Mucosa of descending colon (tissue), 3 donors: ENCODE data around the gene MS4A4E. TPM values are rescaled to one million over a fixed set of nuclear protein-coding genes. Genes with fewer than 3 reads are reported as not detected.
A peak's percentile ranks its signal among the peaks of the same experiment; 100 is the strongest.

Experiments
- ATAC-seq: fragments of 200-7000 bp; cut with Tn5 transposase; one replicate; pipeline ENCODE4 v1.9.1; 2020; ENCODE audit warnings: mild to moderate bottlenecking, moderate library complexity
- DNase-seq, 3 donors: peaks; one replicate each; pipeline ENCODE4 v3.0.0-alpha.2; 2020
- H3K36me3 ChIP-seq: fragments of 200-600 bp; one replicate; pipeline ENCODE4 v1.8.0; 2021; ENCODE audit warnings: low read depth, mild to moderate bottlenecking
- H3K4me1 ChIP-seq: fragments of 200-600 bp; one replicate; pipeline ENCODE4 v1.8.0; 2021; ENCODE audit warnings: low read depth, mild to moderate bottlenecking
- H3K4me3 ChIP-seq: fragments of 200-600 bp; one replicate; pipeline ENCODE4 v1.8.0; 2021; ENCODE audit warnings: mild to moderate bottlenecking
- H3K9me3 ChIP-seq: fragments of 200-600 bp; one replicate; pipeline ENCODE4 v1.8.0; 2021; ENCODE audit warnings: mild to moderate bottlenecking
- CTCF ChIP-seq: fragments of 200-600 bp; IDR thresholded peaks from one replicate; pipeline ENCODE4 v1.8.0; 2022; ENCODE audit warnings: antibody characterized with exemption, mild to moderate bottlenecking
- intact Hi-C, 2 donors: fragments of 100-400 bp; cut with DNase I in 1 of 2; cut with micrococcal nuclease in 1 of 2; formaldehyde crosslinking; loops; one replicate each; pipeline versions ENCODE4 v1.11.0 to v1.11.1; 2022; cut with DNase I, micrococcal nuclease
- total RNA-seq, 3 donors: library from RNA; stranded (reverse); fragmentation: NEBNext Ultra II Directional in 2 of 3; extraction: Animal tissue kit (Norgen Biotek cat#: 25700) in 2 of 3; gene quantifications; one replicate each; pipeline versions ENCODE4 v1.2.1 to v1.2.4, GENCODE V29; 2021 to 2023
- donor health status: DM: no; HTN: no; CAD: no; lungs with moderate emphysema.
- donor health status: DM: no; HTN: no; CAD: no.
- donor health status: DM: no; HTN: yes; CAD: no.

The MS4A4E gene
- total RNA-seq, 3 donors from 2014 or later = 1.3 to 6.6 (median 1.7) TPM

- DNase-seq = peak in 1 of 3 donors; percentile 23
- Histone ChIP-seq H3K9me3 (peaks cover 7% of the 10 kb centered on the region), H3K36me3 (no peaks in the 10 kb centered on the region), H3K4me1 (no peaks in the 10 kb centered on the region), H3K4me3 (no peak overlapping the region)
- peak; percentile 63 for ATAC-seq
- intact Hi-C loops = no loop called here
- no peak for TF ChIP-seq CTCF
Measured at GRCh38 chr11:60168306-60168705, 74.6 kb downstream of the MS4A4E start.

GRCh38 chr11:60165951-60166350 lies 77.0 kb downstream of the MS4A4E start:
- no peaks in the 10 kb centered on the region for H3K36me3 ChIP-seq
- ATAC-seq = no peak
- H3K4me3 ChIP-seq = no peak overlapping the region
- TF ChIP-seq CTCF = no peak
- H3K9me3 ChIP-seq = peaks cover 7% of the 10 kb centered on the region
- intact Hi-C loops = no loop called here
- no peaks in the 10 kb centered on the region for H3K4me1 ChIP-seq
- no peak for DNase-seq

GRCh38 chr11:60165538-60165937 lies 77.4 kb downstream of the MS4A4E start:
- ATAC-seq (no peak), DNase-seq (no peak)
- intact Hi-C loops = no loop called here
- H3K9me3 ChIP-seq = peaks cover 7% of the 10 kb centered on the region
- H3K36me3 ChIP-seq = no peaks in the 10 kb centered on the region
- H3K4me3 ChIP-seq = no peak overlapping the region
- H3K4me1 ChIP-seq = no peaks in the 10 kb centered on the region
- TF ChIP-seq CTCF = no peak

- no peak for TF ChIP-seq CTCF
- DNase-seq (no peak), ATAC-seq (no peak)
- intact Hi-C loops = no loop called here
- Histone ChIP-seq H3K9me3 (peaks cover 7% of the 10 kb centered on the region), H3K4me3 (no peak overlapping the region), H3K36me3 (no peaks in the 10 kb centered on the region), H3K4me1 (no peaks in the 10 kb centered on the region)
Measured at GRCh38 chr11:60164550-60165075, 78.3 kb downstream of the MS4A4E start.

GRCh38 chr11:60161766-60162165 lies 81.2 kb downstream of the MS4A4E start:
- H3K4me1 ChIP-seq = no peaks in the 10 kb centered on the region
- no peaks in the 10 kb centered on the region for H3K9me3 ChIP-seq
- DNase-seq = no peak
- no peak for TF ChIP-seq CTCF
- H3K36me3 ChIP-seq = no peaks in the 10 kb centered on the region
- no peak for ATAC-seq
- no peak overlapping the region for H3K4me3 ChIP-seq
- intact Hi-C loops = no loop called here

- ATAC-seq (no peak), DNase-seq (no peak)
- no peak for TF ChIP-seq CTCF
- intact Hi-C loops = no loop called here
- Histone ChIP-seq H3K9me3 (no peaks in the 10 kb centered on the region), H3K4me3 (no peak overlapping the region), H3K4me1 (no peaks in the 10 kb centered on the region), H3K36me3 (no peaks in the 10 kb centered on the region)
Measured at GRCh38 chr11:60161107-60161506, 81.8 kb downstream of the MS4A4E start.
